HepG2 (cell line): Measurements from ENCODE around the gene NT5M. TPM values are rescaled to one million over a fixed set of nuclear protein-coding genes. Genes with fewer than 3 reads are reported as not detected.

Source experiments
- BRCA1 ChIP-seq: sonication (generic); formaldehyde crosslinking; IDR thresholded peaks from 2 replicates; pipeline ENCODE4 v1.4.0; 2020; ENCODE audit warnings: missing genetic modification reagents
- GMEB1 ChIP-seq: sonication (generic); formaldehyde crosslinking; IDR thresholded peaks from 2 replicates; pipeline ENCODE4 v1.5.1; 2020; ENCODE audit warnings: missing genetic modification reagents, mild to moderate bottlenecking, borderline replicate concordance
- GPBP1L1 ChIP-seq: sonication (generic); formaldehyde crosslinking; IDR thresholded peaks from 2 replicates; pipeline ENCODE4 v1.5.0; 2020; ENCODE audit warnings: mild to moderate bottlenecking, missing genetic modification reagents
- HMG20B ChIP-seq: conservative IDR thresholded peaks from 2 replicates; pipeline ENCODE4 v1.6.1; 2016; ENCODE audit warnings: missing genetic modification reagents, missing compliant biosample characterization
- HMGXB4 ChIP-seq, 2 experiments: sonication (generic) in 1 of 2; formaldehyde crosslinking in 1 of 2; IDR thresholded peaks; 2 replicates each; pipeline versions ENCODE4 v1.4.0 to v1.6.1; 2018 to 2020; ENCODE audit warnings: missing genetic modification reagents in 2 of 2, borderline replicate concordance in 1 of 2, low read depth in 1 of 2, mild to moderate bottlenecking in 1 of 2, missing biosample characterization in 1 of 2
- NONO ChIP-seq, 2 experiments: fragments of 450-650 bp in 1 of 2; sonication (generic) in 1 of 2; formaldehyde crosslinking in 1 of 2; IDR thresholded peaks in 1 of 2; conservative IDR thresholded peaks in 1 of 2; 2 replicates each; pipeline versions ENCODE4 v1.6.1 to v1.8.0; 2017 to 2022; ENCODE audit warnings: mild to moderate bottlenecking in 1 of 2, missing genetic modification reagents in 1 of 2, moderate library complexity in 1 of 2
- PAF1 ChIP-seq: IDR thresholded peaks from 2 replicates; pipeline ENCODE4 v1.6.1; 2016; ENCODE audit warnings: missing genetic modification reagents, missing compliant biosample characterization
- RBM22 ChIP-seq: fragments of 200-400 bp; formaldehyde crosslinking; optimal IDR thresholded peaks from 2 replicates; pipeline ENCODE3; 2017; ENCODE audit warnings: mild to moderate bottlenecking, low read length, moderate library complexity
- RNF219 ChIP-seq: sonication (generic); formaldehyde crosslinking; IDR thresholded peaks from 2 replicates; pipeline ENCODE4 v1.5.0; 2020; ENCODE audit warnings: mild to moderate bottlenecking, missing genetic modification reagents
- TAF1 ChIP-seq: sonication (generic); formaldehyde crosslinking; IDR thresholded peaks from 2 replicates; pipeline ENCODE4 v1.4.0; 2020; ENCODE audit warnings: missing genetic modification reagents
- ZBTB1 ChIP-seq: sonication (generic); formaldehyde crosslinking; IDR thresholded peaks from 2 replicates; pipeline ENCODE4 v1.4.0; 2020; ENCODE audit warnings: missing genetic modification reagents, borderline replicate concordance
- ZBTB37 ChIP-seq: sonication (generic); formaldehyde crosslinking; IDR thresholded peaks from 2 replicates; pipeline ENCODE4 v1.4.0; 2020; ENCODE audit warnings: mild to moderate bottlenecking, missing genetic modification reagents
- ZNF124 ChIP-seq: sonication (generic); formaldehyde crosslinking; IDR thresholded peaks from 2 replicates; pipeline ENCODE4 v1.4.0; 2020; ENCODE audit warnings: missing genetic modification reagents
- ZNF3 ChIP-seq: IDR thresholded peaks from 2 replicates; pipeline ENCODE4 v1.7.0; 2017; ENCODE audit warnings: inconsistent platforms
- ZNF331 ChIP-seq: sonication (generic); formaldehyde crosslinking; IDR thresholded peaks from 2 replicates; pipeline ENCODE4 v1.4.0; 2020; ENCODE audit warnings: missing genetic modification reagents
- ZNF441 ChIP-seq: sonication (generic); formaldehyde crosslinking; IDR thresholded peaks from 2 replicates; pipeline ENCODE4 v1.7.0; 2021; ENCODE audit warnings: missing genetic modification reagents, borderline replicate concordance
- ZNF496 ChIP-seq: sonication (generic); formaldehyde crosslinking; IDR thresholded peaks from 2 replicates; pipeline ENCODE4 v1.8.1; 2023; ENCODE audit warnings: mild to moderate bottlenecking, moderate library complexity, missing genetic modification reagents; ENCODE audit not compliant: insufficient replicate concordance
- ZNF569 ChIP-seq: sonication (generic); formaldehyde crosslinking; IDR thresholded peaks from 2 replicates; pipeline ENCODE4 v1.5.0; 2020; ENCODE audit warnings: mild to moderate bottlenecking, missing genetic modification reagents, moderate library complexity, borderline replicate concordance
- ZSCAN22 ChIP-seq: sonication (generic); formaldehyde crosslinking; IDR thresholded peaks from 2 replicates; pipeline ENCODE4 v1.4.0; 2020; ENCODE audit warnings: mild to moderate bottlenecking, missing genetic modification reagents
- polyA plus RNA-seq, 8 experiments: library from polyadenylated mRNA; depleted of rRNA in 3 of 8; stranded (reverse) in 7 of 8; unstranded in 1 of 8; fragments of >200 nt; fragmentation: Illumina TruSeq in 4 of 8; extraction: Trizol in 4 of 8; gene quantifications; 2 replicates each; pipeline versions ENCODE4 v1.2.1 to v1.2.3, GENCODE V29; 2011 to 2016; ENCODE audit warnings: low read depth in 4 of 8, missing spikeins in 1 of 8, mixed read lengths in 1 of 8; ENCODE audit not compliant: insufficient read depth in 1 of 8
- total RNA-seq, 5 experiments: library from RNA; depleted of rRNA; stranded (reverse); fragments of >200 nt; fragmentation: Illumina TruSeq; extraction: Trizol; gene quantifications; 2 replicates each; pipeline ENCODE4 v1.2.3, GENCODE V29; 2016; ENCODE audit warnings: low read depth in 1 of 5

The NT5M gene
- total and polyA plus RNA-seq, 2 of the 13 experiments (the other 11 are each of a cell fraction or from before 2014, with no cell fraction given) = 0.55 to 0.78 TPM

GRCh38 chr17:17280613-17281549 lies 22.3 kb upstream of the NT5M start, which contains the start of gene COPS3 (continued):
- TF ChIP-seq TAF1 (CRISPR knock-in tag) (peak; percentile 65), RNF219 (CRISPR knock-in tag) (no peak), HMGXB4 (CRISPR knock-in tag; IDR thresholded peaks at IDR 0.05; ENCODE audit: borderline replicate concordance in 1 of 2, low read depth in 1 of 2) (peak in 1 of 2 experiments; percentile 13; a peak in 1 of 4 replicates), ZSCAN22 (CRISPR knock-in tag) (no peak), BRCA1 (no peak), RBM22 (peak; percentile 57), ZNF124 (CRISPR knock-in tag) (no peak), ZBTB37 (no peak), ZNF3 (CRISPR knock-in tag) (no peak), HMG20B (CRISPR knock-in tag) (no peak), ZNF441 (CRISPR knock-in tag) (no peak), ZBTB1 (0 out of 2 replicates have a peak, but pooled peaks have one; percentile 40), GPBP1L1 (CRISPR knock-in tag) (no peak), ZNF331 (CRISPR knock-in tag) (no peak; the same call in 1 of the 2 replicates), ZNF569 (CRISPR knock-in tag) (no peak), ZNF496 (CRISPR knock-in tag) (no peak), PAF1 (CRISPR knock-in tag) (no peak), GMEB1 (0 out of 2 replicates have a peak, but pooled peaks have one; percentile 62), NONO (IDR thresholded peaks at IDR 0.05) (no peak), NONO (CRISPR knock-in tag; conservative IDR thresholded peaks at IDR 0.05) (peak; percentile 72)
